Astrocyte of the cerebellum (primary cell): ENCODE data around the gene STOM.

ENCODE experiments used
- DNase-seq: peaks from one replicate; pipeline ENCODE4 v3.0.0-alpha.2; 2011; ENCODE audit warnings: low read depth
- H3K4me3 ChIP-seq: 2 replicates; pipeline ENCODE4 v1.5.1; 2011; ENCODE audit warnings: mild to moderate bottlenecking, low read depth, low read length, moderate library complexity
- in situ Hi-C: cut with HindIII; loops from 2 replicates; pipeline ENCODE4 v1.10.0; 2017; ENCODE audit warnings: low sequenced_read_pairs
- TF ChIP-seq, protein P1 (sequence below): IDR thresholded peaks from 2 replicates; pipeline ENCODE4 v1.5.1; 2012; ENCODE audit warnings: low read length, low read depth, moderate library complexity, mild to moderate bottlenecking; ENCODE audit errors: missing control alignments

The STOM gene

DNA sequence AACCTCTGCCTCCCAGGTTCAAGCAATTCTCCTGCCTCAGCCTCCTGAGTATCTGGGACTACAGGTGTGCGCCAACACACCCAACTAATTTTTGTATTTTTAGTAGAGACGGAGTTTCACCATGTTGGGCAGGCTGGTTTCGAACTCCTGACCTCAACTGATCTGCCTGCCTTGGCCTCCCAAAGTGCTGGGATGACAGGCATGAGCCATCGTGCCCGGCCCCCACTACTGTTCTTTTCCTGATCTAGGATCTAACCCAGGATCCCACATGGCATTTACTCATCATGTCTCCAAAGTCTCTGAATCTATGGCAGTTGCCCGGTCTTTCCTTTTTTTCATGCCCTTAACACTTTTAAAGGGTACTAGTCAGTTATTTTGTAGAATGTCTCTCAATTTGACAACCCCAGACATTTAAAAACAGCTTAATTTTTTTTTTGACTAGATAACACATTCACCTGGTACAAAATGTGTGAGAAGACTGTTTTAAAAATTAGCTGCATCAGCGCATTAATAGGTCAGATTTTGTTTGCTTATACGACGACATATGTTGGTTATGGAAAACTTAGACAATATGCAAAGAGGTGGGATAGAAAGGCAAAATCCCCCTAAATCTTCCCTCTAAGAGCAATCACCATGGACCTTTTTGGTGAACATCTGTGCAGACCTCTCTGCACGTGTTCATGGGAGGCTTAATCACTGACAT lies 46.5 kb downstream of the STOM start:
- in situ Hi-C loops: no loop called here
- TF ChIP-seq, protein P1, sequence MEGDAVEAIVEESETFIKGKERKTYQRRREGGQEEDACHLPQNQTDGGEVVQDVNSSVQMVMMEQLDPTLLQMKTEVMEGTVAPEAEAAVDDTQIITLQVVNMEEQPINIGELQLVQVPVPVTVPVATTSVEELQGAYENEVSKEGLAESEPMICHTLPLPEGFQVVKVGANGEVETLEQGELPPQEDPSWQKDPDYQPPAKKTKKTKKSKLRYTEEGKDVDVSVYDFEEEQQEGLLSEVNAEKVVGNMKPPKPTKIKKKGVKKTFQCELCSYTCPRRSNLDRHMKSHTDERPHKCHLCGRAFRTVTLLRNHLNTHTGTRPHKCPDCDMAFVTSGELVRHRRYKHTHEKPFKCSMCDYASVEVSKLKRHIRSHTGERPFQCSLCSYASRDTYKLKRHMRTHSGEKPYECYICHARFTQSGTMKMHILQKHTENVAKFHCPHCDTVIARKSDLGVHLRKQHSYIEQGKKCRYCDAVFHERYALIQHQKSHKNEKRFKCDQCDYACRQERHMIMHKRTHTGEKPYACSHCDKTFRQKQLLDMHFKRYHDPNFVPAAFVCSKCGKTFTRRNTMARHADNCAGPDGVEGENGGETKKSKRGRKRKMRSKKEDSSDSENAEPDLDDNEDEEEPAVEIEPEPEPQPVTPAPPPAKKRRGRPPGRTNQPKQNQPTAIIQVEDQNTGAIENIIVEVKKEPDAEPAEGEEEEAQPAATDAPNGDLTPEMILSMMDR: no peak

DNA sequence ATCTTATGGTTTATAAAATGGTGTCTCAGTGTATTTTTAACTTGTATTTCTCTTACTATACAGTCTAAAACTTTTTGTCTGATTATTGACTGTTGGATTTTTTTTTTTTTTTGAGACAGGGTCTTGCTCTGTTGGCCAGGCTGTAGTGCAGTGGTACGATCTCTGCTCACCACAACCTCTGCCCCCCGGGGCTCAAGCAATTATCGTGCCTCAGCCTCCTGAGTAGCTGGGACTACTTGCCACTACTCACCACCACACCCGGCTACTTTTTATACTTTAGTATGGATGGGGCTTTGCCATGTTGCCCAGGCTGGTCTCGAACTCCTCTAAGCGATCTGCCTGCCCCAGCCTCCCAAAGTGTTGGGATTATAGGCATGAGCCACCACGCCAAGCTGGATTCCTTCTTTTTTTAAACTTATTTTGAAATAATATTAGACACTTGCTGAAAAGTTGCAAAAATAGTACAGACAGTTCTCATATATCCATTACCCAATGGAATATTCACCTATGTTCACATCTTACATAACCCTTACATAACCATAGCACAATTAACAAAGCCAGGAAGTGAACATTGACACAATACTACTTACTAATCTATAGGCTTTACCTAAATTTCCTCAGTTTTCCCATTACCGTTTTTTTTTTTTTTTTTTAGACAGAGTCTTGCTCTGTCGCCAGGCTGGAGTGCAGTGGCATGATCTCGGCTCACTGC lies 47.2 kb downstream of the STOM start:
- in situ Hi-C loops: no loop called here
- no peak for DNase-seq
- H3K4me3 ChIP-seq: no peak overlapping the region
- TF ChIP-seq, protein P1: no peak

More for the DNA sequence above, 46.5 kb downstream of the STOM start:
- no peak overlapping the region for H3K4me3 ChIP-seq
- no peak for DNase-seq

DNA sequence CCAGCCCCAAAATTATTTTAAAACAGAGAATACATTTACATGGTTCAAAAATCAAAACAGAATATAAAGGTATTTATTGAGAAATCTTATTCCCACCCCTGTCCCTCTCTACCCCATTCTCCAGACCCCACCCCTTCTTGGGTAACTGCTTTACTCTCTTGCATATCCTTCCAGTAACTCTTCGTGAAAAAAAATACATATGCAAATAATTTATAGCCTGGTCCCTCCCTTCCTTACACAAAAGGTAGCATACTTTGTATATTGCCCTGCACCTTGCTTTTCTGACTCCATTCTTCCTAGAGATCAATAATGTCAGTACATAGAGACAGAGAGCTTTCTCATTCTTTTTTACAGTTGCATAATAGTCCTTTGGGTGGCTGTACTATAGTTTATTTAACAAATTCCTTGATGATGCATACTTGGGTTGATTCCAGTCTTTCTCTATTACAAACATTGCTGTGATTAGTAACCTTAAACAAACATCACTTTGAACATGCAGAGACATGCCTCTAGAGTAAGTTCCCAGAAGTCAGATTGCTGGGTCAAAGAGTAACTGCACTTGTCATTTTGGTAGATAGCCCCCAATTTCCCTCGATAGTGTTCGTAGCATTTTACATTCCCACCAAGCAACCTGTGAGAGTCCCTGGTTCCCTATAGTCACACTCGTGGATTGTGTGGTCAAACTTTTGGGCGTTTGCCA lies 47.9 kb downstream of the STOM start:
- peak; percentile 69 for DNase-seq
- in situ Hi-C loops: no loop called here
- H3K4me3 ChIP-seq: no peak overlapping the region
- TF ChIP-seq, protein P1: no peak

DNA sequence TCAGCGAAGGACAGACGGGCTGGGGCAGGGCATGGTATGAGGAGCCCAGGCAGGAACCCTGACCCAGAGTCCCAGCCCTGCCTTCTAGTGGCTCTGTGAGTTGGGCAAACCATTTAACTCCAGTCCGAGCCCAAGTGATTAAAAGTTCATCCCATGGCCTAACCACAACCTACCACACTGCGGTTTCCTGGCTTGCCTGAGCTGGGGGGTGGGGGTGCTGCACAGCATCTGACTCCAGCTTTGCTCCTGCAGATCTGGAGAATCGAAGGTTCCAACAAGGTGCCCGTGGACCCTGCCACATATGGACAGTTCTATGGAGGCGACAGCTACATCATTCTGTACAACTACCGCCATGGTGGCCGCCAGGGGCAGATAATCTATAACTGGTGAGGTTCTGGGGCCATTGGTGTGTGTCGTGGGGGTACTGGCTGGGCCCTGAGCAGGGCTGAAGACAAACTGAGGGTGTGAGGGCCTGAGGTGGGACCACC lies 49.0 kb downstream of the STOM start:
- H3K4me3 ChIP-seq: no peak overlapping the region
- TF ChIP-seq, protein P1: no peak
- in situ Hi-C loops: no loop called here
- DNase-seq: no peak

DNA sequence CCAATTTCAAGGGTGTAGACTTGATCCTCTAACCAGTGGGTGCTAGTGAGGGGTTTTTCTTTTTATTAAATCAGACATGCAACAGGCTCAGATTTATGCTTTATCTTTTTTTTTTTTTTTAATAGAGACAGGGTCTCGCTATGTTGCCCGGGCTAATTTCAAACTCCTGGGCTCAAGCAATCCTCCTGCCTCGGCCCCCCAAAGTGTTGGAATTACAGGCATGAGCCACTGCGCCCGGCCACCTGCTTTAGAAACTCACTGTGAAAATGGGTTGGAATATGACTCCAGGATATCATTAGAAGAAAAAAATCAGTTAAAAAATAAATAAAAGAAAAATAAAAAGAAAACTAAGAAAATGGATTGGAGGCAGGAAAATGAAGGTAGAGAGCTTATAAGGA lies 50.7 kb downstream of the STOM start:
- TF ChIP-seq, protein P1: no peak
- in situ Hi-C loops: no loop called here
- no peak for DNase-seq
- no peak overlapping the region for H3K4me3 ChIP-seq

DNA sequence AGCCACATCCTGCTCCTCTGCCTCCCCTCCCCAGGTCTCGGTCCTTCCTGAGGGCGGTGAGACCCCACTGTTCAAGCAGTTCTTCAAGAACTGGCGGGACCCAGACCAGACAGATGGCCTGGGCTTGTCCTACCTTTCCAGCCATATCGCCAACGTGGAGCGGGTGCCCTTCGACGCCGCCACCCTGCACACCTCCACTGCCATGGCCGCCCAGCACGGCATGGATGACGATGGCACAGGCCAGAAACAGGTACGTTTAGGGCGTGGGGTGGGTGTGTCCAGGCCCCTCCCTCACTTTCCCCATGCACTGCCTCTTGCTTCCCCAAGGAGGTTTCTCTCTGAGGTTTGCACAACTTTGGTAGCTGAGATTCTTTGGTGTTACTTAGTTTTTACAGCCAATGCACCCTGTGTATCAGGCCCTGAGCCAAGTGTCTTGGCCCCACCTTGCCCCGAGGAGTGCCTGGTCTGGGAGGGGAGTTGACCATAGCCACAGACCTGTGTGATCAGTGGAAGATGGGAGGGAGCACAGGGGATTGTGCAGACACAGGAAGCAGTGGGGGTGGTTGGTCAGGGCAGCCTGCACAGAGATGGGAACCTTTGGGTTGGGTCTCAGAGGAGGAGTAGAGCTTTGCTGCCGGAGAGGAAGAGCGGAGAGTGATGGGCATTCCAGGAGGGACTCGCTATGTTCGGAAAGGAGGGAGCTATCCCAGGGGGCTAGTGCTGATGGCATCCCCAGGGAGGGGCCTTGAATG lies 51.2 kb downstream of the STOM start:
- H3K4me3 ChIP-seq: no peak overlapping the region
- in situ Hi-C loops: no loop called here
- no peak for DNase-seq
- TF ChIP-seq, protein P1: no peak
